ENCODE measurements around the gene STRBP. TPM values are rescaled to one million over a fixed set of nuclear protein-coding genes. Genes with fewer than 3 reads are reported as not detected.
"Not testable (repeated sequence)": the region's sequence is repeated elsewhere in the genome, so short reads cannot be mapped to it uniquely, and the experiment has no call there.

Gene STRBP
- total and polyA plus RNA-seq, 5 experiments from 2014 or later, result 18.2 to 35.0 (median 28.7) TPM

- POLR2A ChIA-PET, result no interaction called here
- Mint-ChIP-seq H3K27ac (no peak overlapping the region), H3K9me3 (peaks cover 0 to 14% (median 4%) of the 10 kb centered on the region in 9 donors), H3K4me1 (peaks cover 2 to 12% (median 5%) of the 10 kb centered on the region in 4 donors), H3K27me3 (peaks cover 0 to 3% (median 0%) of the 10 kb centered on the region in 5 donors), H3K36me3 (peaks cover 0 to 6% (median 0%) of the 10 kb centered on the region in 3 donors), H3K4me3 (no peak overlapping the region)
- ATAC-seq (no peak), DNase-seq (no peak)
Measured at GRCh38 chr9:123281659-123282350, 13.4 kb upstream of the STRBP start.

- POLR2A ChIA-PET, H3K27me3 Mint-ChIP-seq, DNase-seq, H3K36me3 Mint-ChIP-seq: not testable (repeated sequence)
- Mint-ChIP-seq H3K4me3 (peak overlapping the region in 1 of 10 donors; percentile 53), H3K9me3 (peaks cover 0 to 14% (median 4%) of the 10 kb centered on the region in 9 donors), H3K27ac (peak overlapping the region in 4 of 10 donors; percentile 18 to 50 (median 30)), H3K4me1 (peaks cover 2 to 19% (median 8%) of the 10 kb centered on the region in 4 donors)
- ATAC-seq, result peak in 1 of 2 donors; percentile 16
Measured at GRCh38 chr9:123278879-123279493, 10.6 kb upstream of the STRBP start.

GRCh38 chr9:123278361-123278760 lies 10.0 kb upstream of the STRBP start:
- POLR2A ChIA-PET, result interaction anchor here (0.5 kb wide), 1 partner anchor 46 kb away, joined by 5 read pairs; no protein-coding TSS in a partner anchor
- H3K27me3 Mint-ChIP-seq, result peaks cover 0 to 7% (median 0%) of the 10 kb centered on the region in 5 donors

GRCh38 chr9:123276551-123276950 lies 8.2 kb upstream of the STRBP start:
- ATAC-seq (no peak), DNase-seq (no peak)
- H3K9me3 Mint-ChIP-seq, result peaks cover 0 to 14% (median 4%) of the 10 kb centered on the region in 9 donors
- peaks cover 0 to 6% (median 0%) of the 10 kb centered on the region in 3 donors for H3K36me3 Mint-ChIP-seq
- peaks cover 2 to 19% (median 8%) of the 10 kb centered on the region in 4 donors for H3K4me1 Mint-ChIP-seq
- POLR2A ChIA-PET, result interaction anchor here (0.7 kb wide), 1 partner anchor 63 kb away, joined by 5 read pairs; no protein-coding TSS in a partner anchor
- H3K27me3 Mint-ChIP-seq, result peaks cover 0 to 7% (median 0%) of the 10 kb centered on the region in 5 donors
- no peak overlapping the region for H3K4me3 Mint-ChIP-seq
- peak overlapping the region in 1 of 10 donors; percentile 1 for H3K27ac Mint-ChIP-seq

More at GRCh38 chr9:123278361-123278760, 10.0 kb upstream of the STRBP start:
- DNase-seq (no peak), ATAC-seq (no peak)
- peaks cover 0 to 14% (median 4%) of the 10 kb centered on the region in 9 donors for H3K9me3 Mint-ChIP-seq
- H3K4me3 Mint-ChIP-seq, result peak overlapping the region in 1 of 10 donors; percentile 26
- no peak overlapping the region for H3K27ac Mint-ChIP-seq
- peaks cover 2 to 19% (median 8%) of the 10 kb centered on the region in 4 donors for H3K4me1 Mint-ChIP-seq
- H3K36me3 Mint-ChIP-seq, result peaks cover 0 to 6% (median 0%) of the 10 kb centered on the region in 3 donors

GRCh38 chr9:123271133-123271532 lies 2.7 kb upstream of the STRBP start:
- peaks cover 16 to 28% (median 25%) of the 10 kb centered on the region in 4 donors for H3K4me1 Mint-ChIP-seq
- DNase-seq, POLR2A ChIA-PET, H3K36me3 Mint-ChIP-seq, H3K27me3 Mint-ChIP-seq, H3K27ac Mint-ChIP-seq, H3K4me3 Mint-ChIP-seq, ATAC-seq, H3K9me3 Mint-ChIP-seq: not testable (repeated sequence)

- H3K27me3 Mint-ChIP-seq, result no peaks in the 10 kb centered on the region
- ATAC-seq (no peak), DNase-seq (peak in 2 of 10 donors; percentile 5 to 6)
- H3K4me1 Mint-ChIP-seq, result peaks cover 20 to 39% (median 37%) of the 10 kb centered on the region in 4 donors
- H3K36me3 Mint-ChIP-seq, result no peaks in the 10 kb centered on the region
- peak overlapping the region in 9 of 10 donors; percentile 57 to 90 (median 75) for H3K27ac Mint-ChIP-seq
- peak overlapping the region; percentile 46 to 82 (median 76) for H3K4me3 Mint-ChIP-seq
- H3K9me3 Mint-ChIP-seq, result no peaks in the 10 kb centered on the region
- POLR2A ChIA-PET, result interaction anchor here (0.6 to 1.6 kb wide), 5 partner anchors 25 to 365 kb away, joined by 3 to 6 read pairs (median 4); partner anchors contain the start of gene RC3H2
Measured at GRCh38 chr9:123269281-123269680, 895 bp upstream of the STRBP start.

GRCh38 chr9:123268199-123268464 lies 254 bp downstream of the STRBP start:
- Mint-ChIP-seq H3K4me1 (peaks cover 20 to 44% (median 41%) of the 10 kb centered on the region in 4 donors), H3K4me3 (peak overlapping the region in 3 of 10 donors; percentile 73 to 96 (median 82)), H3K27ac (peak overlapping the region in 1 of 10 donors; percentile 73), H3K36me3 (no peaks in the 10 kb centered on the region), H3K9me3 (no peaks in the 10 kb centered on the region), H3K27me3 (no peaks in the 10 kb centered on the region)
- ATAC-seq (no peak), DNase-seq (peak in 1 of 10 donors; percentile 17)
- POLR2A ChIA-PET, result interaction anchor here (0.7 kb wide), 1 partner anchor 106 kb away, joined by 4 read pairs; no protein-coding TSS in a partner anchor

GRCh38 chr9:123267481-123268198 lies 746 bp downstream of the STRBP start:
- Mint-ChIP-seq H3K4me1 (peaks cover 23 to 49% (median 46%) of the 10 kb centered on the region in 4 donors), H3K27ac (peak overlapping the region; percentile 49 to 93 (median 68)), H3K9me3 (no peaks in the 10 kb centered on the region), H3K27me3 (no peaks in the 10 kb centered on the region), H3K4me3 (peak overlapping the region; percentile 41 to 96 (median 79)), H3K36me3 (no peaks in the 10 kb centered on the region)
- peak in 6 of 10 donors; percentile 2 to 64 (median 13) for DNase-seq
- peak in 1 of 2 donors; percentile 1 for ATAC-seq
- POLR2A ChIA-PET, result interaction anchor here (0.7 kb wide), 1 partner anchor 105 kb away, joined by 4 read pairs; no protein-coding TSS in a partner anchor

- Mint-ChIP-seq H3K36me3 (no peaks in the 10 kb centered on the region), H3K27me3 (no peaks in the 10 kb centered on the region), H3K9me3 (no peaks in the 10 kb centered on the region), H3K27ac (peak overlapping the region in 7 of 10 donors; percentile 33 to 73 (median 66)), H3K4me1 (peaks cover 23 to 57% (median 53%) of the 10 kb centered on the region in 4 donors), H3K4me3 (peak overlapping the region; percentile 41 to 96 (median 79))
- POLR2A ChIA-PET, result no interaction called here
- ATAC-seq (no peak), DNase-seq (no peak)
Measured at GRCh38 chr9:123266655-123267399, 1.6 kb downstream of the STRBP start.

GRCh38 chr9:123265833-123266232 lies 2.6 kb downstream of the STRBP start:
- POLR2A ChIA-PET, result no interaction called here
- Mint-ChIP-seq H3K36me3 (no peaks in the 10 kb centered on the region), H3K27ac (no peak overlapping the region), H3K27me3 (no peaks in the 10 kb centered on the region), H3K4me1 (peaks cover 31 to 67% (median 63%) of the 10 kb centered on the region in 4 donors), H3K4me3 (peak overlapping the region in 1 of 10 donors; percentile 1), H3K9me3 (no peaks in the 10 kb centered on the region)
- ATAC-seq (no peak), DNase-seq (no peak)

- Mint-ChIP-seq H3K27ac (no peak overlapping the region), H3K9me3 (no peaks in the 10 kb centered on the region), H3K4me1 (peaks cover 47 to 77% (median 75%) of the 10 kb centered on the region in 4 donors), H3K27me3 (no peaks in the 10 kb centered on the region), H3K36me3 (no peaks in the 10 kb centered on the region), H3K4me3 (no peak overlapping the region)
- POLR2A ChIA-PET, result interaction anchor here (0.7 kb wide), 1 partner anchor 60 kb away, joined by 6 read pairs; no protein-coding TSS in a partner anchor
- DNase-seq (no peak), ATAC-seq (no peak)
Measured at GRCh38 chr9:123263227-123263626, 5.2 kb downstream of the STRBP start.

- Mint-ChIP-seq H3K4me3 (no peak overlapping the region), H3K27ac (no peak overlapping the region), H3K4me1 (peaks cover 49 to 82% (median 75%) of the 10 kb centered on the region in 4 donors), H3K36me3 (no peaks in the 10 kb centered on the region), H3K27me3 (no peaks in the 10 kb centered on the region), H3K9me3 (no peaks in the 10 kb centered on the region)
- ATAC-seq, result no peak
- POLR2A ChIA-PET, result no interaction called here
- DNase-seq, result no peak
Measured at GRCh38 chr9:123262338-123262737, 6.0 kb downstream of the STRBP start.
